ENCODE data around the gene CFLAR.

- TF ChIP-seq CTCF (IDR thresholded peaks at IDR 0.05; ENCODE audit: low read length) (no peak), EZH2 (optimal IDR thresholded peaks at IDR 0.05; ENCODE audit: low read depth, low read length) (no peak), EZH2phosphoT487 (IDR thresholded peaks at IDR 0.05; ENCODE audit: low read length) (no peak)
Observed at GRCh38 chr2:201200345-201200744, 84.4 kb downstream of the CFLAR start.
